K562 (cell line): ENCODE measurements around the gene LRRC10. TPM values are rescaled to one million over a fixed set of nuclear protein-coding genes. Genes with fewer than 3 reads are reported as not detected.

Source experiments
- AFF1 ChIP-seq, 2 experiments: fragments of 450-650 bp; IDR thresholded peaks; 2 replicates each; pipeline ENCODE4 v1.6.1; 2018; ENCODE audit warnings: mild to moderate bottlenecking in 2 of 2, low read depth in 1 of 2; ENCODE audit not compliant: partially characterized antibody in 2 of 2
- ARID1B ChIP-seq: fragments of 450-650 bp; IDR thresholded peaks from 2 replicates; pipeline ENCODE4 v1.6.1; 2016; ENCODE audit warnings: antibody characterized with exemption, mild to moderate bottlenecking, inconsistent platforms
- ATF6 ChIP-seq: sonication (generic); formaldehyde crosslinking; IDR thresholded peaks from 2 replicates; pipeline ENCODE4 v1.4.0; 2020; ENCODE audit warnings: mild to moderate bottlenecking, missing genetic modification reagents
- BRCA1 ChIP-seq, 2 experiments: fragments of 450-650 bp in 1 of 2; sonication (generic) in 1 of 2; formaldehyde crosslinking in 1 of 2; IDR thresholded peaks; 2 replicates each; pipeline versions ENCODE4 v1.5.0 to v1.6.1; 2017 to 2020; ENCODE audit warnings: mild to moderate bottlenecking in 1 of 2, missing genetic modification reagents in 1 of 2
- CEBPG ChIP-seq, 3 experiments: fragments of 200-800 bp in 1 of 3; sonication (Bioruptor generic) in 1 of 3; sonication (generic) in 1 of 3; formaldehyde crosslinking in 1 of 3; IDR thresholded peaks in 2 of 3; conservative IDR thresholded peaks in 1 of 3; 2 replicates each; pipeline versions ENCODE4 v1.6.1 to v1.8.0; 2016 to 2022; ENCODE audit warnings: missing compliant biosample characterization in 2 of 3, missing genetic modification characterization in 2 of 3, mild to moderate bottlenecking in 1 of 3, missing genetic modification reagents in 1 of 3
- ELF2 ChIP-seq: fragments of 250-450 bp; sonication (Bioruptor Pico); IDR thresholded peaks from 2 replicates; pipeline ENCODE4 v1.5.0; 2021; ENCODE audit warnings: mild to moderate bottlenecking
- GABPA ChIP-seq: fragments of 200-800 bp; sonication (Bioruptor generic); conservative IDR thresholded peaks from 2 replicates; pipeline ENCODE4 v1.6.1; 2016; ENCODE audit warnings: low read depth, missing genetic modification characterization, missing compliant biosample characterization
- HMBOX1 ChIP-seq: sonication (generic); IDR thresholded peaks from 2 replicates; pipeline ENCODE4 v1.6.1; 2016
- ILF3 ChIP-seq: fragments of 450-650 bp; IDR thresholded peaks from 2 replicates; pipeline ENCODE4 v1.6.1; 2018; ENCODE audit warnings: antibody characterized with exemption, mild to moderate bottlenecking, moderate library complexity, borderline replicate concordance
- PTBP1 ChIP-seq: fragments of 200-400 bp; formaldehyde crosslinking; IDR thresholded peaks from 2 replicates; pipeline ENCODE4 v1.6.1; 2017; ENCODE audit warnings: low read depth, low read length
- SRF ChIP-seq, 2 experiments: fragments of 250-450, 450-650 bp in 1 of 2; sonication (Bioruptor Pico) in 1 of 2; sonication (generic) in 1 of 2; formaldehyde crosslinking; IDR thresholded peaks; 2 replicates each; pipeline versions ENCODE4 v1.5.0 to v1.5.1; 2020 to 2022; ENCODE audit warnings: mild to moderate bottlenecking in 1 of 2, missing genetic modification reagents in 1 of 2
- TCF7 ChIP-seq: sonication (generic); IDR thresholded peaks from 2 replicates; pipeline ENCODE4 v1.6.1; 2016; ENCODE audit warnings: antibody characterized with exemption, borderline replicate concordance
- TEAD1 ChIP-seq, 2 experiments: fragments of 450-650 bp in 1 of 2; sonication (generic) in 1 of 2; formaldehyde crosslinking; IDR thresholded peaks; 2 replicates each; pipeline versions ENCODE4 v1.4.0 to v1.8.0; 2020 to 2022; ENCODE audit warnings: mild to moderate bottlenecking in 2 of 2, missing genetic modification reagents in 1 of 2
- TEAD4 ChIP-seq, 2 experiments: sonication (generic) in 1 of 2; formaldehyde crosslinking in 1 of 2; IDR thresholded peaks; 2 replicates each; pipeline versions ENCODE4 v1.6.1 to v1.8.0; 2012 to 2022; ENCODE audit warnings: borderline replicate concordance in 1 of 2, inconsistent platforms in 1 of 2, low read length in 1 of 2, mild to moderate bottlenecking in 1 of 2, missing genetic modification reagents in 1 of 2
- THRAP3 ChIP-seq: fragments of 450-650 bp; IDR thresholded peaks from 2 replicates; pipeline ENCODE4 v1.6.1; 2016; ENCODE audit warnings: mild to moderate bottlenecking, inconsistent platforms, borderline replicate concordance
- ZFP1 ChIP-seq: fragments of 450-650 bp; formaldehyde crosslinking; IDR thresholded peaks from 2 replicates; pipeline ENCODE4 v1.4.0; 2020; ENCODE audit warnings: mild to moderate bottlenecking, mixed read lengths
- ZNF311 ChIP-seq: fragments of 250-450 bp; sonication (Bioruptor Pico); IDR thresholded peaks from 2 replicates; pipeline ENCODE4 v1.4.0; 2020; ENCODE audit warnings: mild to moderate bottlenecking, moderate library complexity
- ZNF507 ChIP-seq: conservative IDR thresholded peaks from 2 replicates; pipeline ENCODE4 v1.6.1; 2017; ENCODE audit warnings: missing genetic modification characterization, missing compliant biosample characterization
- ZNF77 ChIP-seq: fragments of 250-450 bp; sonication (Bioruptor Pico); IDR thresholded peaks from 2 replicates; pipeline ENCODE4 v1.5.0; 2020
- ZNF785 ChIP-seq: fragments of 250-450 bp; sonication (Bioruptor Pico); IDR thresholded peaks from 2 replicates; pipeline ENCODE4 v1.4.0; 2020; ENCODE audit warnings: mild to moderate bottlenecking
- polyA plus RNA-seq, 8 experiments: library from polyadenylated mRNA; depleted of rRNA in 4 of 8; stranded (reverse) in 5 of 8; unstranded in 3 of 8; fragments of >200 nt; fragmentation: Nextera tagmentation in 2 of 8; fragmentation: Illumina TruSeq in 1 of 8; extraction: Ambion mirVana in 2 of 8; extraction: Trizol in 1 of 8; gene quantifications; 2 replicates each; pipeline versions ENCODE4 v1.2.1 to v1.2.3, GENCODE V29; 2011 to 2014; ENCODE audit warnings: inconsistent platforms in 1 of 8, missing spikeins in 1 of 8
- total RNA-seq, 7 experiments: library from RNA; depleted of rRNA in 6 of 7; stranded (reverse); fragments of >200 nt in 6 of 7; fragmentation: Illumina TruSeq in 2 of 7; extraction: Trizol in 2 of 7; gene quantifications; 2 replicates each; pipeline versions ENCODE4 v1.2.1 to v1.2.3, GENCODE V29; 2011 to 2021; ENCODE audit warnings: low replicate concordance in 1 of 7

LRRC10 gene
- total and polyA plus RNA-seq, 9 of the 15 experiments (the other 6 are each of a cell fraction or from before 2014, with no cell fraction given): 0.09 TPM; not detected in 8

GRCh38 chr12:69585189-69586062 lies 25.3 kb downstream of the LRRC10 start, which contains the start of gene CCT2 (continued):
- no peak for TF ChIP-seq AFF1 (IDR thresholded peaks at IDR 0.05; ENCODE audit: low read depth in 1 of 2, partially characterized antibody in 2 of 2)
- TF ChIP-seq HMBOX1: no peak
- TF ChIP-seq ZNF785: no peak
- no peak for TF ChIP-seq PTBP1
- no peak for TF ChIP-seq THRAP3
- no peak for TF ChIP-seq CEBPG (CRISPR knock-in tag; IDR thresholded peaks at IDR 0.05)
- TF ChIP-seq CEBPG (tag; conservative IDR thresholded peaks at IDR 0.05 in 1 of 2, IDR thresholded peaks at IDR 0.05 in 1 of 2): no peak
- no peak for TF ChIP-seq TEAD4 (IDR thresholded peaks at IDR 0.05; ENCODE audit: low read length)
- TF ChIP-seq TEAD4 (CRISPR knock-in tag; IDR thresholded peaks at IDR 0.05; ENCODE audit: borderline replicate concordance): no peak
- TF ChIP-seq BRCA1 (IDR thresholded peaks at IDR 0.05): no peak
- no peak for TF ChIP-seq BRCA1 (CRISPR knock-in tag; IDR thresholded peaks at IDR 0.05)
- TF ChIP-seq ATF6 (CRISPR knock-in tag): peak; percentile 95; the same call in 1 of the 2 replicates
- TF ChIP-seq TEAD1 (CRISPR knock-in tag; IDR thresholded peaks at IDR 0.05): peak in 1 of 2 experiments; percentile 61; a peak in 1 of 4 replicates
- TF ChIP-seq SRF (CRISPR knock-in tag; IDR thresholded peaks at IDR 0.05): peak in 1 of 2 experiments; percentile 81; a peak in 1 of 4 replicates
- TF ChIP-seq ZNF507 (tag): no peak
- no peak for TF ChIP-seq ZNF77 (CRISPR knock-in tag)
- no peak for TF ChIP-seq ZNF311 (CRISPR knock-in tag)
- peak; percentile 96 for TF ChIP-seq GABPA (tag)
- no peak for TF ChIP-seq ARID1B
- no peak for TF ChIP-seq ILF3
- no peak for TF ChIP-seq ZFP1 (CRISPR knock-in tag)
- no peak for TF ChIP-seq TCF7
- TF ChIP-seq ELF2 (CRISPR knock-in tag): no peak
